Panc1 (cell line): ENCODE measurements around the gene CXCR3. TPM values are rescaled to one million over a fixed set of nuclear protein-coding genes. Genes with fewer than 3 reads are reported as not detected.

Experiments
- ATAC-seq: fragments of 200-7000 bp; cut with Tn5 transposase; 2 replicates; pipeline ENCODE4 v1.9.1; 2020; ENCODE audit warnings: mild to moderate bottlenecking, moderate library complexity
- BruUV-seq: library from RNA; stranded (reverse); fragments of 400-500 nt; replicated peaks from 2 replicates; lab custom pipeline; 2021; lab: Mats Ljungman, UMichigan
- CTCF ChIA-PET: fragments of 300-600 bp; sonication (Branson Sonifier 250); formaldehyde crosslinking; loops from one replicate; lab custom pipeline; 2022; ENCODE audit warnings: antibody characterized with exemption; lab: Charles Lee
- POLR2A ChIA-PET: fragments of 300-600 bp; sonication (Branson Sonifier 250); formaldehyde crosslinking; loops from one replicate; lab custom pipeline; 2022; ENCODE audit warnings: antibody characterized with exemption; lab: Charles Lee
- DNase-seq: peaks from one replicate; pipeline ENCODE4 v3.0.0-alpha.2; 2010; ENCODE audit warnings: low read depth, low spot score
- H3K27ac ChIP-seq: 2 replicates; pipeline ENCODE4 v1.5.1; 2011; ENCODE audit warnings: mild to moderate bottlenecking, low read length, inconsistent platforms
- H3K27me3 ChIP-seq: fragments of 200-500 bp; sonication (Bioruptor generic); 2 replicates; pipeline ENCODE4 v1.6.0; 2014; ENCODE audit warnings: low read length, inconsistent platforms; ENCODE audit not compliant: control insufficient read depth, insufficient read depth
- H3K36me3 ChIP-seq: fragments of 200-500 bp; sonication (Bioruptor generic); 2 replicates; pipeline ENCODE4 v1.5.1; 2014; ENCODE audit warnings: inconsistent platforms, mild to moderate bottlenecking, low read length, moderate library complexity; ENCODE audit not compliant: control insufficient read depth, insufficient read depth
- H3K4me1 ChIP-seq: 2 replicates; pipeline ENCODE4 v1.5.1; 2011; ENCODE audit warnings: inconsistent platforms, mild to moderate bottlenecking, low read length, moderate library complexity; ENCODE audit not compliant: control insufficient read depth, insufficient read depth
- H3K4me3 ChIP-seq, 2 experiments: 2 replicates each; pipeline ENCODE4 v1.5.1; 2011 to 2012; ENCODE audit warnings: low read depth in 2 of 2, low read length in 2 of 2, mild to moderate bottlenecking in 2 of 2, inconsistent platforms in 1 of 2, moderate library complexity in 1 of 2
- H3K9me3 ChIP-seq: fragments of 200-500 bp; sonication (Bioruptor generic); 2 replicates; pipeline ENCODE4 v1.5.1; 2014; ENCODE audit warnings: low read depth, mild to moderate bottlenecking, inconsistent platforms, low read length, moderate library complexity; ENCODE audit not compliant: control insufficient read depth, insufficient read depth
- CTCF ChIP-seq: fragments of 450-650 bp; IDR thresholded peaks from 2 replicates; pipeline ENCODE4 v1.5.1; 2017; ENCODE audit warnings: mild to moderate bottlenecking
- POLR2AphosphoS5 ChIP-seq: IDR thresholded peaks from 2 replicates; pipeline ENCODE4 v1.6.1; 2012; ENCODE audit warnings: mild to moderate bottlenecking, low read depth, low read length, moderate library complexity
- SIN3A ChIP-seq: IDR thresholded peaks from 2 replicates; pipeline ENCODE4 v1.6.1; 2012; ENCODE audit warnings: low read depth, mild to moderate bottlenecking, low read length, moderate library complexity, borderline replicate concordance; ENCODE audit not compliant: insufficient read depth
- TCF7L2 ChIP-seq: IDR thresholded peaks from 2 replicates; pipeline ENCODE4 v1.6.1; 2011; ENCODE audit warnings: mild to moderate bottlenecking, low read depth, low read length, inconsistent platforms
- in situ Hi-C: cut with HindIII; loops from 2 replicates; pipeline ENCODE4 v1.10.0; 2016; ENCODE audit warnings: low sequenced_read_pairs, low pct_unique_long_range_greater_than_20kb
- intact Hi-C: fragments of 100-400 bp; cut with micrococcal nuclease; formaldehyde crosslinking; loops from one replicate; pipeline ENCODE4 v1.10.0; 2022; ENCODE audit not compliant: unreplicated experiment
- total RNA-seq: library from RNA; stranded (reverse); gene quantifications from one replicate; pipeline ENCODE4 v1.2.1, GENCODE V29; 2021; ENCODE audit not compliant: unreplicated experiment
- TF ChIP-seq, protein P1 (sequence below), 2 experiments: IDR thresholded peaks; 2 replicates each; pipeline ENCODE4 v1.6.1; 2011 to 2012; ENCODE audit warnings: low read depth in 2 of 2, control low read depth in 1 of 2, low read length in 1 of 2, mild to moderate bottlenecking in 1 of 2, moderate library complexity in 1 of 2; ENCODE audit not compliant: insufficient read depth in 1 of 2

The CXCR3 gene
- total RNA-seq, 1 experiment from 2014 or later, result not detected

DNA sequence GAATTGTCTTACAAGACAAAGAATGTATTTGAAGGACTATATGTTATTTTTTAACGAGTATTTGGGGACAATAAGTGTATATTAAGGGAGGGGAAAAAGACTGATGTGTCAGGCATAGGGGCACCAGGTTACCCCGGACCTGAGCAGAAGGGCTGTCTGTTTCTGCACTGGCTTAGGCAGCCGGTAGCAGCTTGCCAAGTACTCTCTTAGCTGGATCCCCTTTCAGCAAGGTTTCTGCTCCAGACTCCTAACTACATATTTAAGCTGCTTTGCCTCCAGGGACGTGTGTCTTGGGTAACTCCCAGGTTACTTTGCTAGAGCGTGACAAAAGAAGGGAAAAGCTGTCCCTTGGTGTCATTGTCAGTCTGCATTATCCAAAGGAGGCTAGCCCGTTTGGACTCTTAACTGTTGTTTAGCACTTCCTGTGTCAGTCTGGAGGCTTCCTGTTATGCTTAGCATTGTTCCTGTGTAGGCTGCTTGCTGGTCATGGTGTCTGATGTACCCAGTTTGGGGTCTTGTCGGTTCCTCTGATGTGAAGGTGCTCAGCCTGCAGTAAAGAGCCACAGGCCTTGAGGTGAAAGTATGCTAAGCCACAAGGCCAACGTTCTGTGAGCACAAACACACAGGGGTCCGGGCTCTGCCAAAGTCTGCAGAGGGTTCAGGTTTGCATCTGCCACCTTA, 11.6 kb downstream of the CXCR3 start:
- Histone ChIP-seq H3K27me3 (no peaks in the 10 kb centered on the region), H3K27ac (no peak overlapping the region), H3K36me3 (0 out of 2 replicates have a peak, but pooled peaks cover 9% of the 10 kb centered on the region), H3K4me3 (no peak overlapping the region), H3K4me1 (no peaks in the 10 kb centered on the region), H3K9me3 (no peaks in the 10 kb centered on the region)
- CTCF ChIA-PET, result no interaction called here
- no TSS peak for BruUV-seq
- POLR2A ChIA-PET, result no interaction called here
- intact Hi-C loops, result no loop called here
- DNase-seq (no peak), ATAC-seq (no peak)
- TF ChIP-seq CTCF (no peak), POLR2AphosphoS5 (no peak), SIN3A (no peak), TCF7L2 (no peak)
- TF ChIP-seq, protein P1, sequence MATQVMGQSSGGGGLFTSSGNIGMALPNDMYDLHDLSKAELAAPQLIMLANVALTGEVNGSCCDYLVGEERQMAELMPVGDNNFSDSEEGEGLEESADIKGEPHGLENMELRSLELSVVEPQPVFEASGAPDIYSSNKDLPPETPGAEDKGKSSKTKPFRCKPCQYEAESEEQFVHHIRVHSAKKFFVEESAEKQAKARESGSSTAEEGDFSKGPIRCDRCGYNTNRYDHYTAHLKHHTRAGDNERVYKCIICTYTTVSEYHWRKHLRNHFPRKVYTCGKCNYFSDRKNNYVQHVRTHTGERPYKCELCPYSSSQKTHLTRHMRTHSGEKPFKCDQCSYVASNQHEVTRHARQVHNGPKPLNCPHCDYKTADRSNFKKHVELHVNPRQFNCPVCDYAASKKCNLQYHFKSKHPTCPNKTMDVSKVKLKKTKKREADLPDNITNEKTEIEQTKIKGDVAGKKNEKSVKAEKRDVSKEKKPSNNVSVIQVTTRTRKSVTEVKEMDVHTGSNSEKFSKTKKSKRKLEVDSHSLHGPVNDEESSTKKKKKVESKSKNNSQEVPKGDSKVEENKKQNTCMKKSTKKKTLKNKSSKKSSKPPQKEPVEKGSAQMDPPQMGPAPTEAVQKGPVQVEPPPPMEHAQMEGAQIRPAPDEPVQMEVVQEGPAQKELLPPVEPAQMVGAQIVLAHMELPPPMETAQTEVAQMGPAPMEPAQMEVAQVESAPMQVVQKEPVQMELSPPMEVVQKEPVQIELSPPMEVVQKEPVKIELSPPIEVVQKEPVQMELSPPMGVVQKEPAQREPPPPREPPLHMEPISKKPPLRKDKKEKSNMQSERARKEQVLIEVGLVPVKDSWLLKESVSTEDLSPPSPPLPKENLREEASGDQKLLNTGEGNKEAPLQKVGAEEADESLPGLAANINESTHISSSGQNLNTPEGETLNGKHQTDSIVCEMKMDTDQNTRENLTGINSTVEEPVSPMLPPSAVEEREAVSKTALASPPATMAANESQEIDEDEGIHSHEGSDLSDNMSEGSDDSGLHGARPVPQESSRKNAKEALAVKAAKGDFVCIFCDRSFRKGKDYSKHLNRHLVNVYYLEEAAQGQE (IDR thresholded peaks at IDR 0.05; ENCODE audit: insufficient read depth in 1 of 2, low read depth in 2 of 2, low read length in 1 of 2), result no peak
- in situ Hi-C loops, result no loop called here

DNA sequence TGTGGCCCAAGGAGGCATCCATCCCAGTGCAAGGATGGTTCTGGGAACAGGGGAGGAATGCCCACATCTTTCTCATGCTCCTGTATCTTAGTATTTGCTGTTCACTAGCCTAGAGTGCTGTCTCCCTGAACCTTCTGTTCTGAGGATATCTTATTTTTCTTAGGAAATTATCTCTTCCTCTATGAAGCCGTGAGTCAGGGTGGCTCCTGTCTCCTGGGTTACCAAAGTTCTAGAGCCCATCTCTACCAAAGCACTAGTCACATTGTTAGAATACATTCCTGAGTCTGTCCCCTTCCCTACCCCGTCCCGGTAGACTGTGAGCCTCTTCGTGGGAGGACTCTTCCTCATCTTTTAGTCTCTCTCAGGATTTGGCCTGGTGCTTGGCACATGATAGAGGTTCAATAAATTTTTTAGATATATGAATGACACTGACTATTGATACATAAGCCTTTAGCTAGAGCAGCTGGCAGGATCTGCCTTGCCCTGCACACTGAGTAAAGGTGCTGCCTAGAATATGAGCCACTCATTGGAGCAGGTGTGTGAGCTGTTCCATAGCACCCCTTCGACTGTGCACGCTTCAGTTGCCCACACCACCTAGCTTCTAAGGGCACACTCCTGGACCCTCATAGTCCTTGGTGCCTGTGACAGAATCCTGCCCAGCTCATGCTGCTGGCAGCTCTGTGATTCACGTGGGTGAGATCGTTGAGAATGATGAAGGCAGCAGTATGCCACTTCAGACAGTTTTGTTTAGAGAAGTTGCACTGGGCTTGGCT, 13.3 kb downstream of the CXCR3 start:
- DNase-seq (no peak), ATAC-seq (no peak)
- BruUV-seq, result no TSS peak
- Histone ChIP-seq H3K4me3 (no peak overlapping the region), H3K4me1 (no peaks in the 10 kb centered on the region), H3K9me3 (no peaks in the 10 kb centered on the region), H3K36me3 (peaks cover 9% of the 10 kb centered on the region; the same call in 1 of the 2 replicates), H3K27me3 (no peaks in the 10 kb centered on the region), H3K27ac (no peak overlapping the region)
- in situ Hi-C loops, result no loop called here
- intact Hi-C loops, result no loop called here
- ChIA-PET POLR2A (no interaction called here), CTCF (no interaction called here)
- TF ChIP-seq, protein P1 (IDR thresholded peaks at IDR 0.05; ENCODE audit: insufficient read depth in 1 of 2, low read depth in 2 of 2, low read length in 1 of 2), result no peak
- TF ChIP-seq SIN3A, result no peak
- TF ChIP-seq POLR2AphosphoS5, result no peak
- no peak for TF ChIP-seq TCF7L2
